Kidney (tissue), 14 donors: ENCODE measurements around the gene MLST8. TPM values are rescaled to one million over a fixed set of nuclear protein-coding genes. Genes with fewer than 3 reads are reported as not detected.

Experiments used
- DNase-seq, 5 donors: peaks; one replicate each; pipeline ENCODE4 v3.0.0-alpha.2; 2013 to 2020
- FAIRE-seq: peaks from 2 replicates; lab custom pipeline; 2012; peaks lifted over from hg19 to GRCh38; lab: Jason Lieb, UNC
- H3K27ac ChIP-seq, 2 donors: one replicate each; pipeline ENCODE4 v1.7.0; 2013; ENCODE audit warnings: low read depth in 2 of 2, low read length in 2 of 2, inconsistent platforms in 1 of 2
- H3K27me3 ChIP-seq: one replicate; pipeline ENCODE4 v1.7.1; 2013; ENCODE audit warnings: low read length, inconsistent platforms; ENCODE audit not compliant: control insufficient read depth, insufficient read depth
- H3K36me3 ChIP-seq, 3 donors: one replicate each; pipeline versions ENCODE4 v1.7.0 to v1.7.1; 2013; ENCODE audit warnings: low read length in 3 of 3, control low read depth in 1 of 3, inconsistent platforms in 1 of 3; ENCODE audit not compliant: insufficient read depth in 3 of 3, control insufficient read depth in 2 of 3
- H3K4me1 ChIP-seq, 3 donors: one replicate each; pipeline versions ENCODE4 v1.7.0 to v1.7.1; 2013; ENCODE audit warnings: low read length in 3 of 3, inconsistent platforms in 1 of 3, low read depth in 1 of 3; ENCODE audit not compliant: control insufficient read depth in 2 of 3, insufficient read depth in 2 of 3
- H3K4me3 ChIP-seq, 3 donors: one replicate each; pipeline versions ENCODE4 v1.7.0 to v1.8.1; 2013; ENCODE audit warnings: low read length in 3 of 3, control low read depth in 1 of 3, inconsistent platforms in 1 of 3
- H3K9ac ChIP-seq, 3 donors: one replicate each; pipeline versions ENCODE4 v1.7.0 to v1.7.1; 2013; ENCODE audit warnings: low read length in 3 of 3, control low read depth in 1 of 3, inconsistent platforms in 1 of 3
- H3K9me3 ChIP-seq, 3 donors: one replicate each; pipeline versions ENCODE4 v1.7.0 to v1.7.1; 2013; ENCODE audit warnings: low read length in 3 of 3, control low read depth in 1 of 3, inconsistent platforms in 1 of 3; ENCODE audit not compliant: control insufficient read depth in 2 of 3, insufficient read depth in 1 of 3
- intact Hi-C: fragments of 100-400 bp; cut with DNase I; formaldehyde crosslinking; loops from one replicate; pipeline ENCODE4 v1.11.1; 2022
- polyA plus RNA-seq: library from polyadenylated mRNA; stranded (reverse); fragments of 350-450 nt; fragmentation: Illumina TruSeq; extraction: RNeasy Lipid Tissue Mini Kit (QIAGEN cat#74804); gene quantifications from one replicate; pipeline ENCODE4 v1.2.3, GENCODE V29; 2014; ENCODE audit warnings: low read depth, low replicate concordance; ENCODE audit not compliant: insufficient read depth
- total RNA-seq: library from RNA; stranded (reverse); fragmentation: NEBNext Ultra II Directional; extraction: Animal tissue kit (Norgen Biotek cat#: 25700); gene quantifications from one replicate; pipeline ENCODE4 v1.2.1, GENCODE V29; 2021
- TF ChIP-seq, protein P1 (sequence below): IDR thresholded peaks from 3 replicates; pipeline ENCODE4 v1.5.1; 2012; ENCODE audit warnings: mild to moderate bottlenecking, moderate library complexity, borderline replicate concordance; ENCODE audit not compliant: insufficient read depth; ENCODE audit errors: extremely low read depth
- donor health status: control.
- donor health status: control.
- donor health status: control.
- donor health status: control.
- donor health status: control.
- donor health status: DM: yes; HTN: yes; CAD: no.
- donor health status: Normal renal cell carcinoma (clear cell type).

Gene MLST8
- total and polyA plus RNA-seq, 2 donors from 2014 or later = 34.0 to 63.3 TPM

DNA sequence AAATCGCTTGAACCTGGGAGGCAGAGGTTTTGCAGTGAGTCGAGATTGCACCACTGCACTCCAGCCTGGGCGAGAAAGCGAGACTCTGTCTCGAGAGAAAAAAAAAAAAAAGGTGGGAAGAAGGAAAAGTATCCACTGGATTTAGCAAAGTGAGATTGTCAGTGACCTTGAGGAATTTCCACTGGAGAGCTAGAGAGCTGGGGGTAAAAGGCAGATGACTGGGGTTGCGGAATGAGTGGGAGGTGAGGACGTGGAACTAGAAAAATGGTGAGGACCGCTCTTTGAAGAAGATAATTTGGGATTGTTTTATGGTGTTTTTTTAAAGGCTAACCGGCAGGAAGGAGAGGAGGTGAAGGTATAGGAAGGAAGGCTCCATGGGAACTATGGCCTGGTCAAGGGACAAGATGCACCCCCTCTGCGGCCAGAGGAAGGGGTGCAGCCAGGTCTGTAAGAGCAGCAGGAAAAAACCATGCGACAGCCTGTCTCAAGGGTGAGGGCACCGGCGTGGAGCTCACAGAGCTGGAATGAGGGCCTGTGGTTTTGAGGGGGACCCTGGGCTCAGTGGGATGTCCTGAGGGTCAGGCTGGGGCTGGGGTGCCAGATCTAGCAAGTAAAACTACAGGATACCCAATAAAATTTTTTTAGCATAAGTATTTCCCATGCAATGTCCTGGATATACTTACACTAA is 694 bp upstream of the MLST8 start:
- peak overlapping the region in 2 of 3 donors; percentile 46 to 68 for H3K9ac ChIP-seq
- peaks cover 0 to 15% (median 10%) of the 10 kb centered on the region in 3 donors for H3K4me1 ChIP-seq
- no peaks in the 10 kb centered on the region for H3K9me3 ChIP-seq
- FAIRE-seq (no peak), DNase-seq (peak in 1 of 5 donors; percentile 71)
- TF ChIP-seq, protein P1, sequence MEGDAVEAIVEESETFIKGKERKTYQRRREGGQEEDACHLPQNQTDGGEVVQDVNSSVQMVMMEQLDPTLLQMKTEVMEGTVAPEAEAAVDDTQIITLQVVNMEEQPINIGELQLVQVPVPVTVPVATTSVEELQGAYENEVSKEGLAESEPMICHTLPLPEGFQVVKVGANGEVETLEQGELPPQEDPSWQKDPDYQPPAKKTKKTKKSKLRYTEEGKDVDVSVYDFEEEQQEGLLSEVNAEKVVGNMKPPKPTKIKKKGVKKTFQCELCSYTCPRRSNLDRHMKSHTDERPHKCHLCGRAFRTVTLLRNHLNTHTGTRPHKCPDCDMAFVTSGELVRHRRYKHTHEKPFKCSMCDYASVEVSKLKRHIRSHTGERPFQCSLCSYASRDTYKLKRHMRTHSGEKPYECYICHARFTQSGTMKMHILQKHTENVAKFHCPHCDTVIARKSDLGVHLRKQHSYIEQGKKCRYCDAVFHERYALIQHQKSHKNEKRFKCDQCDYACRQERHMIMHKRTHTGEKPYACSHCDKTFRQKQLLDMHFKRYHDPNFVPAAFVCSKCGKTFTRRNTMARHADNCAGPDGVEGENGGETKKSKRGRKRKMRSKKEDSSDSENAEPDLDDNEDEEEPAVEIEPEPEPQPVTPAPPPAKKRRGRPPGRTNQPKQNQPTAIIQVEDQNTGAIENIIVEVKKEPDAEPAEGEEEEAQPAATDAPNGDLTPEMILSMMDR = no peak
- peak overlapping the region; percentile 59 to 92 (median 78) for H3K4me3 ChIP-seq
- H3K27me3 ChIP-seq = no peaks in the 10 kb centered on the region
- intact Hi-C loops = no loop called here
- peak overlapping the region; percentile 98 for H3K27ac ChIP-seq
- peaks cover 0 to 4% (median 0%) of the 10 kb centered on the region in 3 donors for H3K36me3 ChIP-seq

DNA sequence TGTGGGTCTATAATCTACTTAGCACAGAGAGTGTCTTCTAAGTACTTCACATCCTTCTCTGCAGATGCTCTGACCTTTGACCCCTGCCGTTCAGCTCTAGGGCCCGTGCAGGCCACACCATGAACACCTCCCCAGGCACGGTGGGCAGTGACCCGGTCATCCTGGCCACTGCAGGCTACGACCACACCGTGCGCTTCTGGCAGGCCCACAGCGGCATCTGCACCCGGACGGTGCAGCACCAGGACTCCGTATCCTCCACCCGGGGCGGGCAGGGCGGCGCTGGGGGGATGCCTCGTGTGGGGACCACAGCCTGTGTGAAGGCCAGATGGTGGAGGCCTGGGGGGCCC is 686 bp downstream of the MLST8 start:
- H3K27ac ChIP-seq = peak overlapping the region; percentile 79 to 98
- no peaks in the 10 kb centered on the region for H3K27me3 ChIP-seq
- intact Hi-C loops = no loop called here
- DNase-seq (peak in 2 of 5 donors; percentile 86 to 88), FAIRE-seq (no peak)
- peaks cover 0 to 15% (median 10%) of the 10 kb centered on the region in 3 donors for H3K4me1 ChIP-seq
- TF ChIP-seq, protein P1 = no peak
- peak overlapping the region; percentile 62 to 99 (median 84) for H3K9ac ChIP-seq
- H3K9me3 ChIP-seq = no peaks in the 10 kb centered on the region
- H3K36me3 ChIP-seq = peaks cover 0 to 4% (median 0%) of the 10 kb centered on the region in 3 donors
- H3K4me3 ChIP-seq = peak overlapping the region; percentile 78 to 92 (median 86)

DNA sequence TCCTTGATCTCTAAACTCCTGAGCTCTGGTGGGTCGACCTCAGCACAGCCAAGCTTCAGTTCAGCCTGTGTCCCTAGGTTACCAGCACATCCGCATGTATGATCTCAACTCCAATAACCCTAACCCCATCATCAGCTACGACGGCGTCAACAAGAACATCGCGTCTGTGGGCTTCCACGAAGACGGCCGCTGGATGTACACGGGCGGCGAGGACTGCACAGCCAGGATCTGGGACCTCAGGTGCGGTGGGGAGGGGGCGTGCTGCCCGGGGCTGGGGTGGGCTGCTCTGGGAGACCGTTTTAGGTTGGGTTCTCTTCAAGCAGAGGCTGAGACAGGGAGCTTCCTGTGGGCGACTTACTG is 1.1 kb downstream of the MLST8 start:
- DNase-seq (peak in 1 of 5 donors; percentile 69), FAIRE-seq (no peak)
- intact Hi-C loops = no loop called here
- peaks cover 0 to 4% (median 0%) of the 10 kb centered on the region in 3 donors for H3K36me3 ChIP-seq
- TF ChIP-seq, protein P1 = no peak
- H3K27ac ChIP-seq = peak overlapping the region in 1 of 2 donors; percentile 98
- no peaks in the 10 kb centered on the region for H3K9me3 ChIP-seq
- no peaks in the 10 kb centered on the region for H3K27me3 ChIP-seq
- H3K9ac ChIP-seq = peak overlapping the region in 1 of 3 donors; percentile 84
- H3K4me1 ChIP-seq = peaks cover 0 to 15% (median 10%) of the 10 kb centered on the region in 3 donors
- peak overlapping the region; percentile 21 to 92 (median 86) for H3K4me3 ChIP-seq
